HCT116 (cell line): Measurements from ENCODE around the gene TMCC1. TPM values are rescaled to one million over a fixed set of nuclear protein-coding genes. Genes with fewer than 3 reads are reported as not detected.

Experiments used
- ATAC-seq: fragments of 200-7000 bp; cut with Tn5 transposase; 2 replicates; pipeline ENCODE4 v1.9.1; 2020; ENCODE audit warnings: mild to moderate bottlenecking, moderate library complexity
- BruUV-seq: library from RNA; stranded (reverse); fragments of 400-500 nt; replicated peaks from 2 replicates; lab custom pipeline; 2021; lab: Mats Ljungman, UMichigan
- CTCF ChIA-PET: fragments of 300-600 bp; sonication (Branson Sonifier 250); formaldehyde crosslinking; loops from one replicate; lab custom pipeline; 2021; ENCODE audit warnings: antibody characterized with exemption; lab: Charles Lee
- POLR2A ChIA-PET: fragments of 300-600, 350-600 bp; sonication (Branson Sonifier 250); formaldehyde crosslinking; loops from one replicate; lab custom pipeline; 2021; ENCODE audit warnings: antibody characterized with exemption; lab: Charles Lee
- RAD21 ChIA-PET, 2 experiments: fragments of 300-600 bp; sonication (Branson Sonifier 250); formaldehyde crosslinking; loops; one replicate each; lab custom pipeline; 2023; ENCODE audit warnings: low total read pairs in 2 of 2; ENCODE audit not compliant: uncharacterized antibody in 2 of 2, unreplicated experiment in 2 of 2, low non-redundant PET in 1 of 2; lab: Charles Lee
- DNase-seq: peaks from one replicate; pipeline ENCODE4 v3.0.0-alpha.2; 2010; ENCODE audit warnings: low read depth, low spot score
- H2AFZ ChIP-seq: fragments of 200-600 bp; shearing (Covaris generic), sonication (generic); 2 replicates; pipeline ENCODE4 v1.6.1; 2017; ENCODE audit warnings: low read depth, mixed run types, mixed read lengths, antibody characterized with exemption, low read length; ENCODE audit not compliant: poor library complexity, severe bottlenecking
- H3K27ac ChIP-seq: 2 replicates; pipeline ENCODE4 v1.5.1; 2012; ENCODE audit warnings: low read depth, low read length
- H3K27me3 ChIP-seq: fragments of 200-600 bp; sonication (generic); 2 replicates; pipeline ENCODE4 v1.6.1; 2016; ENCODE audit warnings: mixed run types, low read length, mixed read lengths; ENCODE audit not compliant: insufficient read depth
- H3K36me3 ChIP-seq, 2 experiments: fragments of 200-500 bp in 1 of 2; fragments of 200-600 bp in 1 of 2; sonication (Bioruptor generic) in 1 of 2; sonication (generic) in 1 of 2; 2 replicates each; pipeline versions ENCODE4 v1.5.1 to v1.6.1; 2014 to 2016; ENCODE audit warnings: low read length in 2 of 2, inconsistent platforms in 1 of 2, mixed read lengths in 1 of 2, mixed run types in 1 of 2; ENCODE audit not compliant: insufficient read depth in 2 of 2, control insufficient read depth in 1 of 2
- H3K4me1 ChIP-seq, 2 experiments: fragments of 200-600 bp in 1 of 2; sonication (generic) in 1 of 2; 2 replicates each; pipeline versions ENCODE4 v1.5.1 to v1.6.1; 2012 to 2017; ENCODE audit warnings: low read length in 2 of 2, inconsistent platforms in 1 of 2, mild to moderate bottlenecking in 1 of 2, mixed read lengths in 1 of 2, mixed run types in 1 of 2, moderate library complexity in 1 of 2; ENCODE audit not compliant: insufficient read depth in 2 of 2, control insufficient read depth in 1 of 2
- H3K4me2 ChIP-seq: fragments of 200-600 bp; sonication (generic); 2 replicates; pipeline ENCODE4 v1.6.1; 2017; ENCODE audit warnings: mixed run types, low read length, mixed read lengths
- H3K4me3 ChIP-seq, 2 experiments: fragments of 200-600 bp in 1 of 2; sonication (generic) in 1 of 2; replicated peaks in 1 of 2; 2 replicates each; pipeline ENCODE4 v1.5.1; 2011 to 2016; ENCODE audit warnings: low read length in 2 of 2, control low read depth in 1 of 2, low read depth in 1 of 2, mild to moderate bottlenecking in 1 of 2, mixed read lengths in 1 of 2, mixed run types in 1 of 2
- H3K79me2 ChIP-seq: fragments of 200-600 bp; sonication (generic); 2 replicates; pipeline ENCODE4 v1.6.1; 2017; ENCODE audit warnings: mild to moderate bottlenecking, mixed run types, low read length, moderate library complexity, mixed read lengths; ENCODE audit not compliant: insufficient read depth
- H3K9ac ChIP-seq: fragments of 200-600 bp; sonication (generic); 2 replicates; pipeline ENCODE4 v1.6.1; 2016; ENCODE audit warnings: low read length, mixed read lengths
- H3K9me2 ChIP-seq: fragments of 200-600 bp; sonication (generic), shearing (Covaris generic); 2 replicates; pipeline ENCODE4 v1.6.1; 2017; ENCODE audit warnings: mixed run types, mild to moderate bottlenecking, moderate library complexity; ENCODE audit not compliant: insufficient read depth
- H3K9me3 ChIP-seq, 2 experiments: fragments of 200-500 bp in 1 of 2; fragments of 200-600 bp in 1 of 2; sonication (Bioruptor generic) in 1 of 2; sonication (generic) in 1 of 2; 2 replicates each; pipeline ENCODE4 v1.6.1; 2014 to 2017; ENCODE audit warnings: low read length in 2 of 2, mixed read lengths in 2 of 2, inconsistent platforms in 1 of 2, low read depth in 1 of 2, mild to moderate bottlenecking in 1 of 2, mixed run types in 1 of 2, moderate library complexity in 1 of 2; ENCODE audit not compliant: control insufficient read depth in 1 of 2, insufficient read depth in 1 of 2
- H4K20me1 ChIP-seq: fragments of 200-600 bp; sonication (generic), shearing (Covaris generic); 2 replicates; pipeline ENCODE4 v1.6.1; 2017; ENCODE audit warnings: mixed run types, mild to moderate bottlenecking, moderate library complexity; ENCODE audit not compliant: insufficient read depth
- ATF3 ChIP-seq: IDR thresholded peaks from 2 replicates; pipeline ENCODE4 v1.6.1; 2012
- CBX3 ChIP-seq: IDR thresholded peaks from 2 replicates; pipeline ENCODE4 v1.6.1; 2012; ENCODE audit warnings: low read depth
- CEBPB ChIP-seq: IDR thresholded peaks from 2 replicates; pipeline ENCODE4 v1.6.1; 2012; ENCODE audit warnings: low read depth
- FOSL1 ChIP-seq: IDR thresholded peaks from 2 replicates; pipeline ENCODE4 v1.6.1; 2012; ENCODE audit warnings: low read depth
- MAX ChIP-seq: IDR thresholded peaks from 2 replicates; pipeline ENCODE4 v1.6.1; 2012
- RAD21 ChIP-seq: IDR thresholded peaks from 2 replicates; pipeline ENCODE4 v1.6.1; 2012; ENCODE audit warnings: low read depth, mild to moderate bottlenecking
- REST ChIP-seq: IDR thresholded peaks from 2 replicates; pipeline ENCODE4 v1.6.1; 2012; ENCODE audit warnings: low read depth
- SIN3A ChIP-seq: IDR thresholded peaks from 2 replicates; pipeline ENCODE4 v1.6.1; 2012; ENCODE audit warnings: low read depth
- SP1 ChIP-seq: IDR thresholded peaks from 2 replicates; pipeline ENCODE4 v1.6.1; 2012; ENCODE audit warnings: low read depth
- SRF ChIP-seq: IDR thresholded peaks from 2 replicates; pipeline ENCODE4 v1.6.1; 2012; ENCODE audit warnings: low read depth
- ZNF274 ChIP-seq: fragments of 200-500 bp; sonication (Bioruptor generic); IDR thresholded peaks from 2 replicates; pipeline ENCODE4 v1.6.1; 2014; ENCODE audit warnings: mild to moderate bottlenecking, low read depth, low read length, inconsistent platforms
- intact Hi-C: fragments of 100-400 bp; cut with micrococcal nuclease; formaldehyde crosslinking; loops from 2 replicates; pipeline ENCODE4 v1.10.0; 2022
- total RNA-seq: library from RNA; stranded (reverse); gene quantifications from one replicate; pipeline ENCODE4 v1.2.1, GENCODE V29; 2021; ENCODE audit not compliant: unreplicated experiment
- TF ChIP-seq, protein P1 (sequence below), 3 experiments: fragments of 200-600 bp in 1 of 3; sonication (generic) in 1 of 3; IDR thresholded peaks in 2 of 3; conservative IDR thresholded peaks in 1 of 3; 2 replicates each; pipeline ENCODE4 v1.5.1; 2012 to 2017; ENCODE audit warnings: low read depth in 2 of 3, low read length in 2 of 3, antibody characterized with exemption in 1 of 3, borderline replicate concordance in 1 of 3, control low read depth in 1 of 3, mild to moderate bottlenecking in 1 of 3, mixed read lengths in 1 of 3, mixed run types in 1 of 3, moderate library complexity in 1 of 3; ENCODE audit not compliant: insufficient read depth in 1 of 3

TMCC1 gene
- total RNA-seq, 1 experiment from 2014 or later = 32.5 TPM

GRCh38 chr3:129822679-129823078 lies 70.8 kb downstream of the TMCC1 start:
- POLR2A ChIA-PET = no interaction called here
- CTCF ChIA-PET = interaction anchor here (1.8 kb wide), 1 partner anchor 332 kb away, joined by 5 read pairs; no protein-coding TSS in a partner anchor

More at GRCh38 chr3:129822679-129823078, 70.8 kb downstream of the TMCC1 start:
- no peak overlapping the region for H2AFZ ChIP-seq
- H3K79me2 ChIP-seq = no peaks in the 10 kb centered on the region
- H3K9me3 ChIP-seq = no peaks in the 10 kb centered on the region
- ATAC-seq (no peak), DNase-seq (no peak)
- no peaks in the 10 kb centered on the region for H3K27me3 ChIP-seq
- no peaks in the 10 kb centered on the region; a peak in 2 of 4 replicates for H3K4me1 ChIP-seq
- no peak overlapping the region for H3K27ac ChIP-seq
- BruUV-seq = no TSS peak
- no peak overlapping the region for H3K4me2 ChIP-seq
- TF ChIP-seq, protein P1, sequence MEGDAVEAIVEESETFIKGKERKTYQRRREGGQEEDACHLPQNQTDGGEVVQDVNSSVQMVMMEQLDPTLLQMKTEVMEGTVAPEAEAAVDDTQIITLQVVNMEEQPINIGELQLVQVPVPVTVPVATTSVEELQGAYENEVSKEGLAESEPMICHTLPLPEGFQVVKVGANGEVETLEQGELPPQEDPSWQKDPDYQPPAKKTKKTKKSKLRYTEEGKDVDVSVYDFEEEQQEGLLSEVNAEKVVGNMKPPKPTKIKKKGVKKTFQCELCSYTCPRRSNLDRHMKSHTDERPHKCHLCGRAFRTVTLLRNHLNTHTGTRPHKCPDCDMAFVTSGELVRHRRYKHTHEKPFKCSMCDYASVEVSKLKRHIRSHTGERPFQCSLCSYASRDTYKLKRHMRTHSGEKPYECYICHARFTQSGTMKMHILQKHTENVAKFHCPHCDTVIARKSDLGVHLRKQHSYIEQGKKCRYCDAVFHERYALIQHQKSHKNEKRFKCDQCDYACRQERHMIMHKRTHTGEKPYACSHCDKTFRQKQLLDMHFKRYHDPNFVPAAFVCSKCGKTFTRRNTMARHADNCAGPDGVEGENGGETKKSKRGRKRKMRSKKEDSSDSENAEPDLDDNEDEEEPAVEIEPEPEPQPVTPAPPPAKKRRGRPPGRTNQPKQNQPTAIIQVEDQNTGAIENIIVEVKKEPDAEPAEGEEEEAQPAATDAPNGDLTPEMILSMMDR (IDR thresholded peaks at IDR 0.05 in 2 of 3, conservative IDR thresholded peaks at IDR 0.05 in 1 of 3; ENCODE audit: borderline replicate concordance in 1 of 3, insufficient read depth in 1 of 3, low read depth in 2 of 3, low read length in 2 of 3) = no peak
- TF ChIP-seq SIN3A (no peak), SRF (no peak), CBX3 (no peak), MAX (no peak), ATF3 (no peak), RAD21 (no peak), ZNF274 (no peak), CEBPB (no peak), FOSL1 (no peak), REST (no peak), SP1 (no peak)
- no peaks in the 10 kb centered on the region for H3K36me3 ChIP-seq
- intact Hi-C loops = no loop called here
- H3K9me2 ChIP-seq = no peaks in the 10 kb centered on the region
- H3K4me3 ChIP-seq = no peak overlapping the region
- no peak overlapping the region for H3K9ac ChIP-seq
- H4K20me1 ChIP-seq = no peaks in the 10 kb centered on the region
- RAD21 ChIA-PET = no interaction called here
